HepG2 (cell line): ENCODE measurements around the gene NIN. TPM values are rescaled to one million over a fixed set of nuclear protein-coding genes. Genes with fewer than 3 reads are reported as not detected.

Experiments
- ATAD3A ChIP-seq: sonication (generic); formaldehyde crosslinking; IDR thresholded peaks from 2 replicates; pipeline ENCODE4 v1.4.0; 2020; ENCODE audit warnings: missing genetic modification reagents
- CC2D1A ChIP-seq: sonication (generic); formaldehyde crosslinking; IDR thresholded peaks from 2 replicates; pipeline ENCODE4 v1.8.1; 2023; ENCODE audit warnings: mild to moderate bottlenecking, missing genetic modification reagents
- CCAR2 ChIP-seq: fragments of 200-400 bp; formaldehyde crosslinking; optimal IDR thresholded peaks from 2 replicates; pipeline ENCODE3; 2018; ENCODE audit warnings: low read depth, mild to moderate bottlenecking, low read length, moderate library complexity
- HOXA9 ChIP-seq: sonication (generic); formaldehyde crosslinking; IDR thresholded peaks from 2 replicates; pipeline ENCODE4 v1.8.1; 2022; ENCODE audit warnings: missing genetic modification reagents, mild to moderate bottlenecking, moderate library complexity, borderline replicate concordance
- KLF6 ChIP-seq: IDR thresholded peaks from 2 replicates; pipeline ENCODE4 v1.8.0; 2016; ENCODE audit warnings: missing biosample characterization, missing genetic modification reagents
- MIER3 ChIP-seq: IDR thresholded peaks from 2 replicates; pipeline ENCODE4 v1.6.1; 2016; ENCODE audit warnings: missing compliant biosample characterization, borderline replicate concordance
- NBN ChIP-seq: fragments of 450-650 bp; conservative IDR thresholded peaks from 2 replicates; pipeline ENCODE4 v1.6.1; 2017
- PITX1 ChIP-seq: sonication (generic); formaldehyde crosslinking; IDR thresholded peaks from 2 replicates; pipeline ENCODE4 v1.5.1; 2020; ENCODE audit warnings: mild to moderate bottlenecking, missing genetic modification reagents
- POGK ChIP-seq: sonication (generic); formaldehyde crosslinking; conservative IDR thresholded peaks from 2 replicates; pipeline ENCODE4 v1.8.0; 2022; ENCODE audit warnings: mild to moderate bottlenecking, moderate library complexity, missing genetic modification reagents
- RFXANK ChIP-seq: IDR thresholded peaks from 2 replicates; pipeline ENCODE4 v1.6.1; 2016
- SIX4 ChIP-seq: sonication (generic); formaldehyde crosslinking; IDR thresholded peaks from 2 replicates; pipeline ENCODE4 v1.4.0; 2020; ENCODE audit warnings: missing genetic modification reagents
- SP4 ChIP-seq: sonication (generic); formaldehyde crosslinking; IDR thresholded peaks from 2 replicates; pipeline ENCODE4 v1.8.1; 2023; ENCODE audit warnings: mild to moderate bottlenecking, missing genetic modification reagents
- TAF1 ChIP-seq: sonication (generic); formaldehyde crosslinking; IDR thresholded peaks from 2 replicates; pipeline ENCODE4 v1.4.0; 2020; ENCODE audit warnings: missing genetic modification reagents
- ZHX2 ChIP-seq, 2 experiments: sonication (generic) in 1 of 2; formaldehyde crosslinking in 1 of 2; IDR thresholded peaks; 2 replicates each; pipeline versions ENCODE4 v1.6.1 to v1.9.0; 2014 to 2022; ENCODE audit warnings: antibody characterized with exemption in 1 of 2, borderline replicate concordance in 1 of 2, inconsistent platforms in 1 of 2, low read depth in 1 of 2, missing genetic modification reagents in 1 of 2
- ZNF121 ChIP-seq: sonication (generic); formaldehyde crosslinking; IDR thresholded peaks from 2 replicates; pipeline ENCODE4 v1.5.0; 2020; ENCODE audit warnings: mild to moderate bottlenecking, missing genetic modification reagents
- ZNF713 ChIP-seq: sonication (generic); formaldehyde crosslinking; IDR thresholded peaks from 2 replicates; pipeline ENCODE4 v1.4.0; 2020; ENCODE audit warnings: mild to moderate bottlenecking, missing genetic modification reagents
- ZNF781 ChIP-seq: sonication (generic); formaldehyde crosslinking; IDR thresholded peaks from 2 replicates; pipeline ENCODE4 v1.5.1; 2020; ENCODE audit warnings: borderline replicate concordance, mild to moderate bottlenecking, missing genetic modification reagents; ENCODE audit errors: not compliant biosample characterization
- ZNF891 ChIP-seq: sonication (generic); formaldehyde crosslinking; IDR thresholded peaks from 2 replicates; pipeline ENCODE4 v1.5.0; 2020; ENCODE audit warnings: mild to moderate bottlenecking, missing genetic modification reagents
- polyA plus RNA-seq, 8 experiments: library from polyadenylated mRNA; depleted of rRNA in 3 of 8; stranded (reverse) in 7 of 8; unstranded in 1 of 8; fragments of >200 nt; fragmentation: Illumina TruSeq in 4 of 8; extraction: Trizol in 4 of 8; gene quantifications; 2 replicates each; pipeline versions ENCODE4 v1.2.1 to v1.2.3, GENCODE V29; 2011 to 2016; ENCODE audit warnings: low read depth in 4 of 8, missing spikeins in 1 of 8, mixed read lengths in 1 of 8; ENCODE audit not compliant: insufficient read depth in 1 of 8
- total RNA-seq, 5 experiments: library from RNA; depleted of rRNA; stranded (reverse); fragments of >200 nt; fragmentation: Illumina TruSeq; extraction: Trizol; gene quantifications; 2 replicates each; pipeline ENCODE4 v1.2.3, GENCODE V29; 2016; ENCODE audit warnings: low read depth in 1 of 5
- TF ChIP-seq, protein P1 (sequence below): sonication (generic); formaldehyde crosslinking; IDR thresholded peaks from 2 replicates; pipeline ENCODE4 v1.4.0; 2020; ENCODE audit warnings: mild to moderate bottlenecking, missing genetic modification reagents, borderline replicate concordance
- TF ChIP-seq, protein P2 (sequence below): sonication (generic); formaldehyde crosslinking; IDR thresholded peaks from 2 replicates; pipeline ENCODE4 v1.8.1; 2023; ENCODE audit warnings: mild to moderate bottlenecking, missing genetic modification reagents

Gene NIN
- total and polyA plus RNA-seq, 2 of the 13 experiments (the other 11 are each of a cell fraction or from before 2014, with no cell fraction given) = 2.8 to 9.7 TPM

DNA sequence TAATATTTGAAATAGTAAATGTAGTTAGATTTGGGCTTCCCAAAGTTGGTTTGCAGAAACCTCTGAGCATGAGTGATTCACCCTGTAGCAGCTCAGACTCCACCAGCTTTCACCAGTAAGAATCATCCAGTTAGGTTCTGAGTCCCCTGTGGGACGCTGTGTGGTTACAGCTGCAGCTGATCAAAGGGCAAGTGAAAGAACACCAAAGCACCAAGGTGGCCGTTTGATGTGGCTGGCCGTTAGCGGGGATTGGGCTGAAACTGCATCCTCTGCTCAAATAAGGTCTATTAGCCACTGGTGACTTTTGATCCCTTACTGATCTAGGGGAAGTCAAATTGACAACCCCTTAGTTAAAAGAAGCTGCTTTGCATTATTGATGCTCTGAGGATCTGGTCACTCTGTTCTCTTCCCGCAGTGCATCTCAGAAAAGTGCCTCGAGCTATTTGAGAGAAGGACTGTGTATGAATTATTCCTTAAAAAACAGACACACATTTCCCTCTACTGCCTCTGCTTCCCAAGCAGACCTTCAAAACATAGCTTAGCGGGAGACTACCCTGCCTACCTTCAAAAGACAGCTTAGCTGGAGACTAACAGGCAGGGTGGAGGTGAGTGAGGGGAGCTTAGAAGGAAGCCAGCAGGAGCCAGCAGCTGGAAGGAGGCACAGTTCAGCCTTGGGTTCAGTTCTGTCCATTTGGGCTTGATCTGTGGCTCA is 44.6 kb upstream of the NIN start (continued):
- TF ChIP-seq ZHX2 (IDR thresholded peaks at IDR 0.05; ENCODE audit: low read depth) = no peak
- TF ChIP-seq ZHX2 (CRISPR knock-in tag; IDR thresholded peaks at IDR 0.05; ENCODE audit: borderline replicate concordance) = no peak
- peak; percentile 47; the same call in 1 of the 2 replicates for TF ChIP-seq SIX4
- TF ChIP-seq, protein P1, sequence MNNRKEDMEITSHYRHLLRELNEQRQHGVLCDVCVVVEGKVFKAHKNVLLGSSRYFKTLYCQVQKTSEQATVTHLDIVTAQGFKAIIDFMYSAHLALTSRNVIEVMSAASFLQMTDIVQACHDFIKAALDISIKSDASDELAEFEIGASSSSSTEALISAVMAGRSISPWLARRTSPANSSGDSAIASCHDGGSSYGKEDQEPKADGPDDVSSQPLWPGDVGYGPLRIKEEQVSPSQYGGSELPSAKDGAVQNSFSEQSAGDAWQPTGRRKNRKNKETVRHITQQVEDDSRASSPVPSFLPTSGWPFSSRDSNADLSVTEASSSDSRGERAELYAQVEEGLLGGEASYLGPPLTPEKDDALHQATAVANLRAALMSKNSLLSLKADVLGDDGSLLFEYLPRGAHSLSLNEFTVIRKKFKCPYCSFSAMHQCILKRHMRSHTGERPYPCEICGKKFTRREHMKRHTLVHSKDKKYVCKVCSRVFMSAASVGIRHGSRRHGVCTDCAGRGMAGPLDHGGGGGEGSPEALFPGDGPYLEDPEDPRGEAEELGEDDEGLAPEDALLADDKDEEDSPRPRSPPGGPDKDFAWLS (CRISPR knock-in tag) = no peak
- no peak for TF ChIP-seq ZNF121 (CRISPR knock-in tag)
- TF ChIP-seq NBN = no peak
- TF ChIP-seq ZNF891 (CRISPR knock-in tag) = no peak
- TF ChIP-seq TAF1 = no peak
- no peak for TF ChIP-seq CCAR2
- no peak for TF ChIP-seq ZNF781 (CRISPR knock-in tag)
- no peak for TF ChIP-seq POGK (CRISPR knock-in tag)
- TF ChIP-seq PITX1 (CRISPR knock-in tag) = peak; percentile 61
- peak; percentile 29; the same call in 1 of the 2 replicates for TF ChIP-seq MIER3 (CRISPR knock-in tag)
- TF ChIP-seq SP4 = no peak
- TF ChIP-seq, protein P2, sequence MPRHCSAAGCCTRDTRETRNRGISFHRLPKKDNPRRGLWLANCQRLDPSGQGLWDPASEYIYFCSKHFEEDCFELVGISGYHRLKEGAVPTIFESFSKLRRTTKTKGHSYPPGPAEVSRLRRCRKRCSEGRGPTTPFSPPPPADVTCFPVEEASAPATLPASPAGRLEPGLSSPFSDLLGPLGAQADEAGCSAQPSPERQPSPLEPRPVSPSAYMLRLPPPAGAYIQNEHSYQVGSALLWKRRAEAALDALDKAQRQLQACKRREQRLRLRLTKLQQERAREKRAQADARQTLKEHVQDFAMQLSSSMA (CRISPR knock-in tag) = no peak
- TF ChIP-seq CC2D1A (CRISPR knock-in tag) = no peak
- no peak for TF ChIP-seq ZNF713 (CRISPR knock-in tag)
- no peak for TF ChIP-seq KLF6 (CRISPR knock-in tag)
- TF ChIP-seq RFXANK (CRISPR knock-in tag) = no peak
- no peak for TF ChIP-seq ATAD3A (CRISPR knock-in tag)
- TF ChIP-seq HOXA9 (CRISPR knock-in tag) = no peak
